Activated CD8-positive, alpha-beta memory T cell treated with anti-CD3 and anti-CD28 coated beads, Interleukin-2, amount 50 U/mL, for 48 hours (primary cell): ENCODE measurements around the gene LPP.

ENCODE experiments used
- DNase-seq: peaks from one replicate; pipeline ENCODE4 v3.0.0-alpha.2; 2020

Gene LPP

GRCh38 chr3:188827576-188827975, 673.6 kb downstream of the LPP start:
- no peak for DNase-seq

- no peak for DNase-seq
These were observed 675.2 kb downstream of the LPP start for GRCh38 chr3:188829130-188829529.

- DNase-seq = no peak
These were observed 675.6 kb downstream of the LPP start for GRCh38 chr3:188829576-188829975.

DNA sequence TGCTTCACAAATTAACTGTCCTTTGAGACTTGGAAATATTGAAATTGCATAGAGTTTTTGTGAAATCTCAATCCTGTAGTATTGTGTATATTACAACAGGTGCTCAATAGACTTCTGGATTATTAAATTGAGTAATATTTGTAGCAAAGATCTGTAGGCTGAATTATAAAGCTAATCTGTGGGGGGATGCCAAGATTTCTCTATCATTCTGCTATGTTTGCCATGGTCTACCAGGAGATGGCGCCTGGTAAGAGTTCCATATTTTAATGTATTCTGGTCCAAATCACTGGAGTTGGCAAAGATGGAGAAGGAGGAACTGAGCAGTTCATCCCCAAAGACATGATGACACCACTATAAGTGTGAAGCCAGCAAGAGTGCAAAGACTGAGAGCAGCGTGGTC, 676.9 kb downstream of the LPP start:
- DNase-seq = no peak

- DNase-seq = no peak
These were observed 678.2 kb downstream of the LPP start for GRCh38 chr3:188832146-188832545.

GRCh38 chr3:188832961-188833721, 679.2 kb downstream of the LPP start:
- DNase-seq = no peak

GRCh38 chr3:188834349-188834748, 680.4 kb downstream of the LPP start:
- DNase-seq = no peak

DNA sequence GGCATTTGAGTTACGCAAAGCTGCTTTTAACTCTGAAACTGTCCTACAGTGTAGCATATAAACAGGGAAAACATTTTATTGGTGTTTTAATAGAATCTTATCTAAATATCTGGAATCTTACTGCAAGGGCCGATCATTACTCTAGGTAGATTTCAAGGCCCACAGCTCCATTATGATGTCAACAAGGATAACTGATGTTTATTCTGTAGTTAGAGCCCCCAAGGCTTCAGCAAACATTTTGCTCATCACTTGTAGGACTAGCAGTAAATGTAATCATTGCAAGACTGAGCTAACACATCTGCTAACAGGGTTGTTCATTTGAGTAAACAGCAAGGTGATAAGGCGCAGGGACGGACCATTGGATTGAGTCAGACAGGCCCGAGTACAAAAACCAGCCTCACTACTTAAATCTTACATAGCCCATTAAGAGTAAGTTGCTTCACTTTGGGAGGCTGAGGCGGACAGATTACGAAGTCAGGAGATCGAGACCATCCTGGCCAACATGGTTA, 685.3 kb downstream of the LPP start:
- DNase-seq = no peak

GRCh38 chr3:188840290-188840689, 686.3 kb downstream of the LPP start:
- DNase-seq = no peak

DNA sequence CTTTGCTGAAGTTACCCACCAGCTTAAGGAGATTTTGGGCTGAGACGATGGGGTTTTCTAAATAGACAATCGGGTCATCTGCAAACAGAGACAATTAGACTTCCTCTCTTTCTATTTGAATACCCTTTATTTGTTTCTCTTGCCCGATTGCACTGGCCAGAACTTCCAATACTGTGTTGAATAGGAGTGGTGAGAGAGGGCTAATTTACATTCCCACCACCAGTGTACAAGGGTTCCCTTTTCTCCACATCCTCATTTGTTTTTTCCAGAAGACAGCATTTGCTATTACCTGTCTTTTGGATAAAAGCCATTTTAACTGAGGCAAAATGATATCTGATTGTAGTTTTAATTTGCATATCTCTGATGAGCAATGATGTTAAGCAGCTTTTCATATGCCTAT, 687.9 kb downstream of the LPP start:
- no peak for DNase-seq

- DNase-seq = no peak
These were observed 688.7 kb downstream of the LPP start for GRCh38 chr3:188842639-188843038.

GRCh38 chr3:188844096-188844495, 690.1 kb downstream of the LPP start:
- no peak for DNase-seq

GRCh38 chr3:188845514-188845913, 691.6 kb downstream of the LPP start:
- DNase-seq = no peak

DNA sequence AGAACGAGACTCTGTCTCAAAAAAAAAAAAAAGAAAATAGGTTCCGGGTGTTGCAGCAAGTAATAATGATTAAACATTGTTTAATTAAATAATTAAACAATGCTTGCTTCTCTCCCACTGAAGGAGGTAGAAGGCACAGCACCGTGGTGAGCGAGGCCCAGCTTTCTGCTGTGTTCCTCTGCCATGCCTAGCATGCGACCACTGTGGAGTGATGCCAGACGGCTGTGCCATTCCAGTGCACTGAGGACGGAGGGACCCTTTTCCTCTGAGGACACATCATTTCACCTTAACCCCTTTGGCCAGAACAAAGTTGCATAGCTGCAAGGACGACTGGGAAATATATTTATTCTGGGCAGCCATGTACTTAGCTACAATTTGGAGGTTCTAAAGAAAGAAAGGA, 695.0 kb downstream of the LPP start:
- no peak for DNase-seq

GRCh38 chr3:188853856-188854771, 700.2 kb downstream of the LPP start:
- no peak for DNase-seq

- no peak for DNase-seq
These were observed 700.8 kb downstream of the LPP start for GRCh38 chr3:188854772-188855149.

DNA sequence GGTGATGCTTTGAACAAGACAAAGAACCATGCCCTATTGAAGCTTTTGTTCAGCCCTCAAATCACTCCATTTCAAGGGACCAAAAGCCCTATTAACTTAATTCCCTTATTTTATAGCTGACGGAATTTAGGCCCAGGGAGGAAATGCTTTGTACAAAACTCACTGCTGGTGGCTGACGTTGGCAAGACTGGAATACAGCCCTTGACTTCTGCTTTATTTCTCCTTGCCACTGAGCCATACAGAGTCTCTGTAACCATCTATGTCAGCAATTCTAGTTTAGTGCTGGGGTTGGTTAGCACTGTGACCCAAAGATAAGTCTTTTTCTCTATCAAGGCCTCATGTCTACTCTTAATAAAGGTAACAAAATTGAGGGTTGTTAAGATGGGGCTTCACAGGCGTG, 701.7 kb downstream of the LPP start:
- no peak for DNase-seq

- DNase-seq = no peak
These were observed 706.2 kb downstream of the LPP start for GRCh38 chr3:188860147-188860546.

GRCh38 chr3:188861842-188862744, 708.1 kb downstream of the LPP start:
- no peak for DNase-seq

- no peak for DNase-seq
These were observed 710.0 kb downstream of the LPP start for GRCh38 chr3:188863999-188864406.

GRCh38 chr3:188867691-188868265, 713.8 kb downstream of the LPP start:
- no peak for DNase-seq

- no peak for DNase-seq
These were observed 714.8 kb downstream of the LPP start for GRCh38 chr3:188868803-188869202.

DNA sequence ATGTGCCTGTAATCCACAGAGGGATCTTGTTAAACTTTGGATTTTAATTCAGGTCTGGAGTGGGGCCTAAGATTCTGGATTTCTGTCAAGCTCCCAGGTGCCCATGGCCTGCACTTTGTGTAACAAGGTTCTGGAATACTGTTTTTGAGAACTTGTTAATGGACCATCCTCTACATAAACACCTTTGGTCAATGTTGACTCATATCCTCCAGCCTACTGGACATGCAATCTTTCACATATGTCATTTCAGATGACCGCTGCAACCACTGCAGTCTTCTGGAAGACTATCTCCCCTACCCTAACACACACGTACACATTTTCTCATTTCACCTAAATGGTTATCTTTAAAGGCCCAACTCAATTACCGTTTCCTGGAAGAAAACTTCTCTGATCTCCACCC, 715.7 kb downstream of the LPP start:
- no peak for DNase-seq
